Measurements from ENCODE around the gene IST1. TPM values are rescaled to one million over a fixed set of nuclear protein-coding genes. Genes with fewer than 3 reads are reported as not detected.

IST1 gene
- total and polyA plus RNA-seq, 9 of the 15 experiments (the other 6 are each of a cell fraction or from before 2014, with no cell fraction given): 135 to 334 (median 188) TPM

- Histone ChIP-seq H3K9ac (ENCODE audit: insufficient read depth in 1 of 2, low read depth in 2 of 2, low read length in 2 of 2) (peak within 1 kb of the TSS; percentile 82 to 92), H3K4me2 (ENCODE audit: insufficient read depth, low read length) (peak within 1 kb of the TSS; percentile 81), H2AFZ (ENCODE audit: low read depth, low read length) (peak within 1 kb of the TSS; percentile 82), H3K4me1 (replicated peaks in 1 of 2; ENCODE audit: control insufficient read depth in 2 of 2, insufficient read depth in 2 of 2, low read length in 2 of 2) (peaks cover 0 to 10% of the 10 kb centered on the region in 2 experiments; a peak in 2 of 5 replicates), H3K27ac (ENCODE audit: extremely low read depth, low read depth, low read length) (peak within 1 kb of the TSS; percentile 59), H3K27me3 (ENCODE audit: control insufficient read depth in 2 of 2, insufficient read depth in 2 of 2, low read length in 2 of 2) (no peaks in the 10 kb centered on the region), H4K20me1 (replicated peaks; ENCODE audit: control insufficient read depth, insufficient read depth, low read length) (no peaks in the 10 kb centered on the region), H3K4me3 (peak within 1 kb of the TSS; percentile 91), H3K79me2 (ENCODE audit: control insufficient read depth, insufficient read depth, low read length) (peaks cover 23% of the 10 kb centered on the region), H3K9me1 (ENCODE audit: control insufficient read depth, insufficient read depth, low read length) (no peaks in the 10 kb centered on the region), H3K36me3 (ENCODE audit: control insufficient read depth, insufficient read depth, low read length) (peaks cover 31% of the 10 kb centered on the region), H3K9me3 (replicated peaks; ENCODE audit: control insufficient read depth, insufficient read depth, low read depth, low read length) (no peaks in the 10 kb centered on the region)
- under 1% methylated on average over 38 of the region's 62 CpGs for WGBS (ENCODE audit: insufficient coverage, low coverage, missing lambda C conversion rate)
- POLR2A ChIA-PET: interaction anchor here (0.6 to 2.5 kb wide), 7 partner anchors 9 to 51 kb away, joined by 3 to 12 read pairs (median 4); no protein-coding TSS in a partner anchor
- in situ Hi-C loops (cut with MboI): no loop called here
- ATAC-seq: peak; percentile 99
- TSS peak; percentile 70 for BruUV-seq (replicated peaks)
- peak; percentile 96 to 99 (median 98) for DNase-seq (ENCODE audit: extremely low read depth in 1 of 4, low spot score in 3 of 4)
- intact Hi-C loops (cut with micrococcal nuclease): loop anchor here (5.0 kb wide), 1 partner anchor 39 kb away; the partner anchor contains the start of gene AP1G1
- peak; percentile 80 for FAIRE-seq
- CTCF ChIA-PET (ENCODE audit: low intra/inter-chr PET ratio): no interaction called here
- TF ChIP-seq ZHX1 (conservative IDR thresholded peaks at IDR 0.05; ENCODE audit: low read length): 0 out of 2 replicates have a peak, but pooled peaks have one; percentile 49
- TF ChIP-seq SMARCA4 (IDR thresholded peaks at IDR 0.05): peak; percentile 55; the same call in 1 of the 2 replicates
- TF ChIP-seq RHOXF2B (CRISPR knock-in tag; conservative IDR thresholded peaks at IDR 0.05): 0 out of 2 replicates have a peak, but pooled peaks have one; percentile 48
- 0 out of 2 replicates have a peak, but pooled peaks have one; percentile 12 for TF ChIP-seq CBFA2T2 (conservative IDR thresholded peaks at IDR 0.05)
- TF ChIP-seq, protein P1, sequence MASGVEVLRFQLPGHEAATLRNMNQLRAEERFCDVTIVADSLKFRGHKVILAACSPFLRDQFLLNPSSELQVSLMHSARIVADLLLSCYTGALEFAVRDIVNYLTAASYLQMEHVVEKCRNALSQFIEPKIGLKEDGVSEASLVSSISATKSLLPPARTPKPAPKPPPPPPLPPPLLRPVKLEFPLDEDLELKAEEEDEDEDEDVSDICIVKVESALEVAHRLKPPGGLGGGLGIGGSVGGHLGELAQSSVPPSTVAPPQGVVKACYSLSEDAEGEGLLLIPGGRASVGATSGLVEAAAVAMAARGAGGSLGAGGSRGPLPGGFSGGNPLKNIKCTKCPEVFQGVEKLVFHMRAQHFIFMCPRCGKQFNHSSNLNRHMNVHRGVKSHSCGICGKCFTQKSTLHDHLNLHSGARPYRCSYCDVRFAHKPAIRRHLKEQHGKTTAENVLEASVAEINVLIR (CRISPR knock-in tag; IDR thresholded peaks at IDR 0.05): peak; percentile 99
- peak; percentile 70 for TF ChIP-seq EP400 (IDR thresholded peaks at IDR 0.05)
- TF ChIP-seq NUFIP1 (IDR thresholded peaks at IDR 0.05; ENCODE audit: partially characterized antibody): no peak
- TF ChIP-seq YY1 (IDR thresholded peaks at IDR 0.05; ENCODE audit: borderline replicate concordance in 1 of 3, control insufficient read depth in 1 of 3, extremely low read depth in 1 of 3, insufficient read depth in 3 of 3, insufficient read length in 1 of 3, insufficient replicate concordance in 2 of 3, low read depth in 1 of 3, low read length in 2 of 3): peak; percentile 14 to 91 (median 83)
- TF ChIP-seq USF1 (CRISPR knock-in tag; IDR thresholded peaks at IDR 0.05): peak; percentile 88
- TF ChIP-seq SMARCC2 (IDR thresholded peaks at IDR 0.05; ENCODE audit: low read depth): no peak
- no peak for TF ChIP-seq NCOA4 (IDR thresholded peaks at IDR 0.05; ENCODE audit: partially characterized antibody)
- TF ChIP-seq PYGO2 (tag; IDR thresholded peaks at IDR 0.05): no peak
- TF ChIP-seq POLR2G (IDR thresholded peaks at IDR 0.05; ENCODE audit: low read depth, low read length): peak; percentile 97
These were observed 49.5 kb upstream of the IST1 start, which contains the start of gene ATXN1L for GRCh38 chr16:71845639-71846430. ATXN1L (plus strand) TSS chr16:71845976; CDS start chr16:71849741, 3,765 bp downstream.

Measured in K562 (cell line).